K562 (cell line): Measurements from ENCODE around the gene FZD4. TPM values are rescaled to one million over a fixed set of nuclear protein-coding genes. Genes with fewer than 3 reads are reported as not detected.

ENCODE experiments used
- CEBPG ChIP-seq, 3 experiments: fragments of 200-800 bp in 1 of 3; sonication (Bioruptor generic) in 1 of 3; sonication (generic) in 1 of 3; formaldehyde crosslinking in 1 of 3; IDR thresholded peaks in 2 of 3; conservative IDR thresholded peaks in 1 of 3; 2 replicates each; pipeline versions ENCODE4 v1.6.1 to v1.8.0; 2016 to 2022; ENCODE audit warnings: missing compliant biosample characterization in 2 of 3, missing genetic modification characterization in 2 of 3, mild to moderate bottlenecking in 1 of 3, missing genetic modification reagents in 1 of 3
- COPS2 ChIP-seq: fragments of 450-650 bp; conservative IDR thresholded peaks from 2 replicates; pipeline ENCODE4 v1.6.1; 2016; ENCODE audit warnings: mild to moderate bottlenecking, moderate library complexity
- E2F5 ChIP-seq: sonication (generic); formaldehyde crosslinking; IDR thresholded peaks from 2 replicates; pipeline ENCODE4 v1.8.0; 2022; ENCODE audit warnings: mild to moderate bottlenecking, missing genetic modification reagents
- FOXJ3 ChIP-seq: sonication (generic); formaldehyde crosslinking; IDR thresholded peaks from 2 replicates; pipeline ENCODE4 v1.4.0; 2020; ENCODE audit warnings: mild to moderate bottlenecking, missing genetic modification reagents
- HDGF ChIP-seq: fragments of 450-650 bp; IDR thresholded peaks from 2 replicates; pipeline ENCODE4 v1.6.1; 2016
- HNRNPL ChIP-seq: fragments of 200-400 bp; formaldehyde crosslinking; IDR thresholded peaks from 2 replicates; pipeline ENCODE4 v1.6.1; 2017; ENCODE audit warnings: low read depth, mild to moderate bottlenecking, low read length
- IFI16 ChIP-seq: fragments of 250-450 bp; sonication (Bioruptor Pico); IDR thresholded peaks from 2 replicates; pipeline ENCODE4 v2.1.2; 2022; ENCODE audit warnings: mild to moderate bottlenecking, inconsistent platforms
- KLF13 ChIP-seq: fragments of 450-650 bp; IDR thresholded peaks from 2 replicates; pipeline ENCODE4 v1.6.1; 2016; ENCODE audit warnings: missing genetic modification characterization, low read depth, mild to moderate bottlenecking, missing compliant biosample characterization, moderate library complexity, borderline replicate concordance
- MLLT1 ChIP-seq, 2 experiments: fragments of 450-650 bp; IDR thresholded peaks; 2 replicates each; pipeline ENCODE4 v1.6.1; 2016
- NCOA4 ChIP-seq: fragments of 450-650 bp; IDR thresholded peaks from 2 replicates; pipeline ENCODE4 v1.6.1; 2018; ENCODE audit warnings: mild to moderate bottlenecking; ENCODE audit not compliant: partially characterized antibody
- NCOR1 ChIP-seq: fragments of 450-650 bp; IDR thresholded peaks from 2 replicates; pipeline ENCODE4 v1.6.1; 2016; ENCODE audit warnings: mild to moderate bottlenecking, moderate library complexity
- POLR2A ChIP-seq: fragments of 450-650 bp; conservative IDR thresholded peaks from 2 replicates; pipeline ENCODE4 v1.6.1; 2016
- RAD21 ChIP-seq, 2 experiments: fragments of 250-450 bp in 1 of 2; fragments of 450-650 bp in 1 of 2; sonication (Bioruptor Pico) in 1 of 2; formaldehyde crosslinking in 1 of 2; IDR thresholded peaks in 1 of 2; conservative IDR thresholded peaks in 1 of 2; 2 replicates each; pipeline versions ENCODE4 v1.4.0 to v1.8.0; 2020 to 2022; ENCODE audit warnings: mild to moderate bottlenecking in 2 of 2, moderate library complexity in 1 of 2
- SMARCE1 ChIP-seq: fragments of 450-650 bp; IDR thresholded peaks from 2 replicates; pipeline ENCODE4 v1.7.1; 2016; ENCODE audit warnings: mild to moderate bottlenecking
- SUPT5H ChIP-seq: fragments of 450-650 bp; IDR thresholded peaks from 2 replicates; pipeline ENCODE4 v1.6.1; 2016
- THRB ChIP-seq: fragments of 450-650 bp; formaldehyde crosslinking; conservative IDR thresholded peaks from 2 replicates; pipeline ENCODE4 v1.4.0; 2022; ENCODE audit warnings: mild to moderate bottlenecking, missing genetic modification characterization
- ZBTB8A ChIP-seq: fragments of 450-650 bp; IDR thresholded peaks from 2 replicates; pipeline ENCODE4 v1.6.1; 2018; ENCODE audit warnings: mild to moderate bottlenecking, moderate library complexity; ENCODE audit not compliant: partially characterized antibody
- ZNF316 ChIP-seq: fragments of 450-650 bp; IDR thresholded peaks from 2 replicates; pipeline ENCODE4 v1.6.1; 2016
- ZNF431 ChIP-seq: sonication (generic); formaldehyde crosslinking; IDR thresholded peaks from 2 replicates; pipeline ENCODE4 v1.8.0; 2022; ENCODE audit warnings: mild to moderate bottlenecking, missing genetic modification reagents
- ZNF586 ChIP-seq: fragments of 450-650 bp; formaldehyde crosslinking; conservative IDR thresholded peaks from 2 replicates; pipeline ENCODE4 v1.4.0; 2020; ENCODE audit warnings: mild to moderate bottlenecking, moderate library complexity
- ZZZ3 ChIP-seq: fragments of 450-650 bp; IDR thresholded peaks from 2 replicates; pipeline ENCODE4 v1.6.1; 2016; ENCODE audit warnings: antibody characterized with exemption, mild to moderate bottlenecking, moderate library complexity
- polyA plus RNA-seq, 8 experiments: library from polyadenylated mRNA; depleted of rRNA in 4 of 8; stranded (reverse) in 5 of 8; unstranded in 3 of 8; fragments of >200 nt; fragmentation: Nextera tagmentation in 2 of 8; fragmentation: Illumina TruSeq in 1 of 8; extraction: Ambion mirVana in 2 of 8; extraction: Trizol in 1 of 8; gene quantifications; 2 replicates each; pipeline versions ENCODE4 v1.2.1 to v1.2.3, GENCODE V29; 2011 to 2014; ENCODE audit warnings: inconsistent platforms in 1 of 8, missing spikeins in 1 of 8
- total RNA-seq, 7 experiments: library from RNA; depleted of rRNA in 6 of 7; stranded (reverse); fragments of >200 nt in 6 of 7; fragmentation: Illumina TruSeq in 2 of 7; extraction: Trizol in 2 of 7; gene quantifications; 2 replicates each; pipeline versions ENCODE4 v1.2.1 to v1.2.3, GENCODE V29; 2011 to 2021; ENCODE audit warnings: low replicate concordance in 1 of 7
- TF ChIP-seq, protein P1 (sequence below): sonication (generic); formaldehyde crosslinking; IDR thresholded peaks from 2 replicates; pipeline ENCODE4 v1.9.0; 2022; ENCODE audit warnings: mild to moderate bottlenecking, missing genetic modification reagents
- TF ChIP-seq, protein P2 (sequence below): fragments of 450-650 bp; formaldehyde crosslinking; IDR thresholded peaks from 2 replicates; pipeline ENCODE4 v1.4.0; 2020; ENCODE audit warnings: mild to moderate bottlenecking, moderate library complexity

FZD4 gene
- total and polyA plus RNA-seq, 9 of the 15 experiments (the other 6 are each of a cell fraction or from before 2014, with no cell fraction given), result 1.2 to 7.9 (median 5.8) TPM

- TF ChIP-seq KLF13 (0 out of 2 replicates have a peak, but pooled peaks have one; percentile 24), SMARCE1 (peak; percentile 34; the same call in 1 of the 2 replicates), ZBTB8A (no peak), POLR2A (peak; percentile 55; the same call in 1 of the 2 replicates), ZNF431 (CRISPR knock-in tag) (no peak), ZNF586 (CRISPR knock-in tag) (no peak), NCOA4 (no peak), SUPT5H (peak; percentile 42; the same call in 1 of the 2 replicates), HDGF (peak; percentile 74; the same call in 1 of the 2 replicates), CEBPG (CRISPR knock-in tag; IDR thresholded peaks at IDR 0.05) (no peak), CEBPG (tag; conservative IDR thresholded peaks at IDR 0.05 in 1 of 2, IDR thresholded peaks at IDR 0.05 in 1 of 2) (0 out of 4 replicates have a peak, but pooled peaks of 1 of the 2 experiments have one; percentile 14), HNRNPL (no peak), MLLT1 (IDR thresholded peaks at IDR 0.05) (0 out of 4 replicates have a peak, but pooled peaks of 1 of the 2 experiments have one; percentile 33), IFI16 (CRISPR knock-in tag) (no peak), ZZZ3 (no peak), COPS2 (no peak), RAD21 (CRISPR knock-in tag; conservative IDR thresholded peaks at IDR 0.05 in 1 of 2, IDR thresholded peaks at IDR 0.05 in 1 of 2) (0 out of 4 replicates have a peak, but pooled peaks of 1 of the 2 experiments have one; percentile 11), NCOR1 (no peak), ZNF316 (no peak), THRB (CRISPR knock-in tag) (no peak), E2F5 (CRISPR knock-in tag) (no peak), FOXJ3 (no peak)
- TF ChIP-seq, protein P1, sequence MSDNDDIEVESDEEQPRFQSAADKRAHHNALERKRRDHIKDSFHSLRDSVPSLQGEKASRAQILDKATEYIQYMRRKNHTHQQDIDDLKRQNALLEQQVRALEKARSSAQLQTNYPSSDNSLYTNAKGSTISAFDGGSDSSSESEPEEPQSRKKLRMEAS (CRISPR knock-in tag), result no peak
- TF ChIP-seq, protein P2, sequence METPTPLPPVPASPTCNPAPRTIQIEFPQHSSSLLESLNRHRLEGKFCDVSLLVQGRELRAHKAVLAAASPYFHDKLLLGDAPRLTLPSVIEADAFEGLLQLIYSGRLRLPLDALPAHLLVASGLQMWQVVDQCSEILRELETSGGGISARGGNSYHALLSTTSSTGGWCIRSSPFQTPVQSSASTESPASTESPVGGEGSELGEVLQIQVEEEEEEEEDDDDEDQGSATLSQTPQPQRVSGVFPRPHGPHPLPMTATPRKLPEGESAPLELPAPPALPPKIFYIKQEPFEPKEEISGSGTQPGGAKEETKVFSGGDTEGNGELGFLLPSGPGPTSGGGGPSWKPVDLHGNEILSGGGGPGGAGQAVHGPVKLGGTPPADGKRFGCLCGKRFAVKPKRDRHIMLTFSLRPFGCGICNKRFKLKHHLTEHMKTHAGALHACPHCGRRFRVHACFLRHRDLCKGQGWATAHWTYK, result 0 out of 2 replicates have a peak, but pooled peaks have one; percentile 12
These were observed 14.9 kb downstream of the FZD4 start (continued) for GRCh38 chr11:86940122-86940777.
